Left lung (tissue), 10 donors: Measurements from ENCODE around the gene MARK1. TPM values are rescaled to one million over a fixed set of nuclear protein-coding genes. Genes with fewer than 3 reads are reported as not detected.

Experiments used
- ATAC-seq: fragments of 200-7000 bp; cut with Tn5 transposase; one replicate; pipeline ENCODE4 v1.9.1; 2020; ENCODE audit warnings: moderate library complexity
- DNase-seq, 4 donors: peaks; one replicate each; pipeline ENCODE4 v3.0.0-alpha.2; 2013 to 2020
- H3K27ac ChIP-seq, 2 donors: fragments of 200-600 bp; sonication (generic) in 1 of 2; one replicate each; pipeline versions ENCODE4 v1.5.0 to v1.8.0; 2020 to 2021
- H3K27me3 ChIP-seq, 2 donors: fragments of 200-600 bp; sonication (generic) in 1 of 2; one replicate each; pipeline versions ENCODE4 v1.5.0 to v1.8.0; 2020 to 2021
- H3K36me3 ChIP-seq, 2 donors: fragments of 200-600 bp; sonication (generic) in 1 of 2; one replicate each; pipeline versions ENCODE4 v1.5.0 to v1.8.0; 2020 to 2021
- H3K4me1 ChIP-seq, 2 donors: fragments of 200-600 bp; one replicate each; pipeline ENCODE4 v1.8.0; 2021
- H3K4me3 ChIP-seq, 2 donors: fragments of 200-600 bp; sonication (generic) in 1 of 2; one replicate each; pipeline versions ENCODE4 v1.5.0 to v1.8.0; 2020 to 2021; ENCODE audit warnings: mild to moderate bottlenecking in 1 of 2
- H3K9me3 ChIP-seq, 2 donors: fragments of 200-600 bp; sonication (generic) in 1 of 2; one replicate each; pipeline versions ENCODE4 v1.5.0 to v1.8.0; 2020 to 2021
- intact Hi-C, 2 donors: fragments of 100-400 bp; cut with DNase I; formaldehyde crosslinking; loops; one replicate each; pipeline versions ENCODE4 v1.11.2 to v1.14.2; 2022
- polyA plus RNA-seq, 6 donors: library from polyadenylated mRNA; unstranded; fragments of 120-200 nt; gene quantifications; one replicate each; pipeline ENCODE4 v1.2.1, GENCODE V29; 2013; ENCODE audit not compliant: insufficient read length in 6 of 6
- total RNA-seq, 2 donors: library from RNA; stranded (reverse); fragmentation: NEBNext Ultra II Directional; extraction: Animal tissue kit (Norgen Biotek cat#: 25700); gene quantifications; one replicate each; pipeline ENCODE4 v1.2.1, GENCODE V29; 2021
- TF ChIP-seq, protein P1 (sequence below), 2 donors: fragments of 200-600 bp; sonication (generic) in 1 of 2; IDR thresholded peaks; one replicate each; pipeline versions ENCODE4 v1.5.0 to v1.8.0; 2021; ENCODE audit warnings: antibody characterized with exemption in 2 of 2
- donor health status: DM: no; HTN: yes; CAD: no.
- donor health status: DM: no; HTN: no; CAD: no.

The MARK1 gene
- total and polyA plus RNA-seq, 8 donors, result 3.1 to 9.7 (median 8.6) TPM

DNA sequence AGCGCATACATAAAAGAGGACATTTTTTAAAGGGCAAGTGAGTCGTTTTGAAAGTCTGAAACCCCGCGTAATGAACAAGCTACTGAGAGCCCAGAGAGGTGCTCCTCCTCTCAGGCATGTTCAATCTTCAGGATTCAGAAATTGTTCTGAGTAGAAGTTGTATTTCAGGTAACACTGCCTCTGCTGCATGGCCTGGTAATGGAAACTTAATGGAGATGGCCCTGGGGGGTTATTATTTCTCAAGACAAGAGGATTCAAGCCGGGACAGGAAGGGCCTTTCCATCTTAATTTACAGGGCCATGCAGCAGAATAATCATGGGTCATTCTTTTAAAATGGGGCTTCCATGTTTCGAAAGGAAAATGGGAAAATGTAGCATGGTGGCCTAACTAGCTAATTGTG is 42.1 kb upstream of the MARK1 start:
- H3K27ac ChIP-seq, result no peak overlapping the region
- no peak for DNase-seq
- no peaks in the 10 kb centered on the region for H3K27me3 ChIP-seq
- no peaks in the 10 kb centered on the region for H3K4me1 ChIP-seq
- H3K36me3 ChIP-seq, result no peaks in the 10 kb centered on the region
- no peaks in the 10 kb centered on the region for H3K9me3 ChIP-seq
- TF ChIP-seq, protein P1, sequence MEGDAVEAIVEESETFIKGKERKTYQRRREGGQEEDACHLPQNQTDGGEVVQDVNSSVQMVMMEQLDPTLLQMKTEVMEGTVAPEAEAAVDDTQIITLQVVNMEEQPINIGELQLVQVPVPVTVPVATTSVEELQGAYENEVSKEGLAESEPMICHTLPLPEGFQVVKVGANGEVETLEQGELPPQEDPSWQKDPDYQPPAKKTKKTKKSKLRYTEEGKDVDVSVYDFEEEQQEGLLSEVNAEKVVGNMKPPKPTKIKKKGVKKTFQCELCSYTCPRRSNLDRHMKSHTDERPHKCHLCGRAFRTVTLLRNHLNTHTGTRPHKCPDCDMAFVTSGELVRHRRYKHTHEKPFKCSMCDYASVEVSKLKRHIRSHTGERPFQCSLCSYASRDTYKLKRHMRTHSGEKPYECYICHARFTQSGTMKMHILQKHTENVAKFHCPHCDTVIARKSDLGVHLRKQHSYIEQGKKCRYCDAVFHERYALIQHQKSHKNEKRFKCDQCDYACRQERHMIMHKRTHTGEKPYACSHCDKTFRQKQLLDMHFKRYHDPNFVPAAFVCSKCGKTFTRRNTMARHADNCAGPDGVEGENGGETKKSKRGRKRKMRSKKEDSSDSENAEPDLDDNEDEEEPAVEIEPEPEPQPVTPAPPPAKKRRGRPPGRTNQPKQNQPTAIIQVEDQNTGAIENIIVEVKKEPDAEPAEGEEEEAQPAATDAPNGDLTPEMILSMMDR (IDR thresholded peaks at IDR 0.05), result no peak
- ATAC-seq, result no peak
- H3K4me3 ChIP-seq, result no peak overlapping the region
- intact Hi-C loops, result no loop called here

DNA sequence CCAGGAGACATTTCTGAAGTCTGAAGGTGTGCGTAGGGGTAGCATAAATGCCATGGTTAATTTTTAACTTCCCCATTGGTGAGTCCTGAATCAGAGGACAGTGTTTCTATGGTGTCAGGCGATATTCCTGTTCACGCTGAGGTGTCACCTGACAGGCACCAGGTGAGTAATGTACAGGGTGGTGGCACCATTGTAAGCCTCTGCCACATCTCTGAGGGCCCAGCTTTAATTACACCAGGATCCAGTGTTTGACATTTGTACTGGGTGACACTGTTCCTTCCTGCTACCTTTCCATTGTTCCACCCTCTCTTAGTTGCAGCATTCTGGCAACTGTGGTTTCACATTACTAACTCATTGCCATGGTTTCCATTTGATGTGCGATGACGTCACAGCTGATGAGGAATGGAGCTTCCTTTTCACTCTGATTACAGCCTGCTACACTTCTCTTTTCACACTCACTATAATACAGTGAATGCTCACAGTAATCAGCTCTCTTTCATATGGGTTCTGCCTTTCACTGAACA is 40.6 kb upstream of the MARK1 start:
- no peak overlapping the region for H3K27ac ChIP-seq
- no peaks in the 10 kb centered on the region for H3K36me3 ChIP-seq
- intact Hi-C loops, result no loop called here
- TF ChIP-seq, protein P1 (IDR thresholded peaks at IDR 0.05), result no peak
- H3K27me3 ChIP-seq, result no peaks in the 10 kb centered on the region
- H3K4me1 ChIP-seq, result no peaks in the 10 kb centered on the region
- no peak overlapping the region for H3K4me3 ChIP-seq
- H3K9me3 ChIP-seq, result no peaks in the 10 kb centered on the region
- DNase-seq, result peak in 1 of 4 donors; percentile 35
- no peak for ATAC-seq

DNA sequence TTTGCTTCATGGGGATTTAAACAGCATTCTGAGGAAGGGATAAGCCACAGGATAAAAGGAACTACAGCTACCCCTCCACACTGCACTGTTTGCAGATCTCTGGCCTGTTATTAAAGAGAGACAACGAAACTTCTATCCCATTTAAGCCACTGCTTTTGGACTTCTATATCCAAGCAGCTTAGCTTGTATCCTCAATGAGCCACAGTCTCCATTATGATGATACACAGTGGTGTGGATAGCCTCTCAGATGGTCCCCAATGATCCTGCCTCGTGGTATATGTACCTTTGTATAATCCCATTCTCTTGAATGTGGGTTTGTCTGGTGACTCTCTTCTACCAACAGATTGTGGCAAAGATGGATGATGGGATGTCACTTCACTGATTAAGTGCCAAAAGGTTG is 36.0 kb upstream of the MARK1 start:
- Histone ChIP-seq H3K4me1 (no peaks in the 10 kb centered on the region), H3K4me3 (no peak overlapping the region), H3K9me3 (no peaks in the 10 kb centered on the region), H3K36me3 (no peaks in the 10 kb centered on the region), H3K27me3 (peaks cover 0 to 13% of the 10 kb centered on the region in 2 donors), H3K27ac (no peak overlapping the region)
- ATAC-seq, result no peak
- DNase-seq, result no peak
- intact Hi-C loops, result no loop called here
- TF ChIP-seq, protein P1 (IDR thresholded peaks at IDR 0.05), result no peak

DNA sequence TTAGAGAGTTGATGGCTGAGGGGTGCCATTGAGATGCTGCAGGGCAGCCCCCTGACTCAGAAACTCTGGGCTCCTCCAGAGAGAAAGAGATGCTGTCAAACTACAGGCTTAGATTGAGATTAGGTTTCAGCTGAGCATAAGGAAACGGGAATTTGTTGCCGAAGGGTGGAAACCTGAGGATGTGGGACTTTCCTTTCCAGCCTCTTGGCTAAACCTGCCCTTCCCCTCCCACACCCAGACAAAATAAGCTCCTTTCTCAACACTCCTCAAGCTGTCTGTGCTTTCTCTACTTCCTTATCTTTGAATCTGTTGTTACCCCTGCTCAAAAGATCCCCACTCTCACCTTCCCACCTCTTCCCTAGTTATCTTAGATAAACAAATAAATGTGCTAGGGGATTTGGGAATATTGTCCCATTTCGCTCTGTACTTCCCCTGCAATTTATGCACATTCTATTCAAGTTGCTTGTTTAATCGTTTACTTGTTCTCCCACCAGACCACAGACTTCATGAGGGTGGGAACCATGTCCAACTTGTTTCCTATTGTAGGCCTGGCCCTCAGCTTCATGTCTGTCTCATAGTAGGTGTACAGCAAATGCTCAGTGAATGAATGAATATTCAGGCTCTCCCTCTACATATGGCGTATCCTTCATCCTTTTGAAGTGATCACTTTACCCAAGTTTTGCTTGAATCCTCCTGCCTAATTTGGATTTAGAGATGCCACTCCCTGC is 30.6 kb upstream of the MARK1 start:
- ATAC-seq, result no peak
- DNase-seq, result no peak
- TF ChIP-seq, protein P1 (IDR thresholded peaks at IDR 0.05), result no peak
- no peaks in the 10 kb centered on the region for H3K36me3 ChIP-seq
- no peaks in the 10 kb centered on the region for H3K9me3 ChIP-seq
- no peak overlapping the region for H3K4me3 ChIP-seq
- H3K27ac ChIP-seq, result no peak overlapping the region
- intact Hi-C loops, result no loop called here
- peaks cover 0 to 13% of the 10 kb centered on the region in 2 donors for H3K27me3 ChIP-seq
- H3K4me1 ChIP-seq, result no peaks in the 10 kb centered on the region

DNA sequence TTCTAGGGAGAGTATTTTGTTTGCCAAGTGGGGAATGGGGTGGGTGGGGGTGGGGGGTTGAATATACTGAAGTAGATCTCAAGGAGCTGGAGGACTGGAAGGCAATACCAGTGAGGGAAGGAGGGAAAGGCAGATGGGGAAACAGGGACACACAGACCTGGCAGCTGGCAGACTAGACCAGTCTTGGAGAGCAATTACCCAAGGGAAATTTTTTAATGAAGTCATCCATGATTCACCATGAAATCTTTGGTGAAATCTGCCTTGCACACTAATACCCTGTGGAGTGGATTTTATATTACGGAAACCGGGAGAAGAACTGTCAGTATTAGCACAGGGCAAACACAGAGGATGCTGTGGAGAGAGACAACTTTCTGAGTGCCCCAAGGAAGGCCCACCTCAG is 29.7 kb upstream of the MARK1 start:
- Histone ChIP-seq H3K4me3 (no peak overlapping the region), H3K36me3 (no peaks in the 10 kb centered on the region), H3K27ac (no peak overlapping the region), H3K4me1 (no peaks in the 10 kb centered on the region), H3K27me3 (peaks cover 0 to 13% of the 10 kb centered on the region in 2 donors), H3K9me3 (no peaks in the 10 kb centered on the region)
- no peak for ATAC-seq
- intact Hi-C loops, result no loop called here
- TF ChIP-seq, protein P1 (IDR thresholded peaks at IDR 0.05), result no peak
- DNase-seq, result no peak
